ENCODE measurements around the gene HOXD3. TPM values are rescaled to one million over a fixed set of nuclear protein-coding genes. Genes with fewer than 3 reads are reported as not detected.

Gene HOXD3
- total and polyA plus RNA-seq, 9 of the 15 experiments (the other 6 are each of a cell fraction or from before 2014, with no cell fraction given), result not detected

DNA sequence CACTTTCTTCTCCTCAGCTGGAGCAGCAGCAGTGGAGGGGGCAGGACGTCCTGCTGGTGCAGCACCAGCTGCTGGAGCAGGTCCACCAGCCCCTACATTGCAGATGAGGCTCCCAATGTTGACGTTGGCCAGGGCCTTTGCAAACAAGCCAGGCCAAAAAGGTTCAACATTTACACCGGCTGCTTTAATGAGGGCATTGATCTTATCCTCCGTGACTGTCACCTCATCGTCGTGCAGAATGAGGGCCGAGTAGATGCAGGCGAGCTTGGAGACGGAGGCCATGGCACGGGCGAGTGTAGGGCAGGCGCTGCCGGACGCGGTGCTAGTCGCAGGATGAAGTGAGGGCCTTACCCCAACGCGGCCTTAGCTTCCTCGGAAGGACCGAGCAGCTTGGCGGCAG, 43.9 kb downstream of the HOXD3 start (continued):
- TF ChIP-seq, protein P1, sequence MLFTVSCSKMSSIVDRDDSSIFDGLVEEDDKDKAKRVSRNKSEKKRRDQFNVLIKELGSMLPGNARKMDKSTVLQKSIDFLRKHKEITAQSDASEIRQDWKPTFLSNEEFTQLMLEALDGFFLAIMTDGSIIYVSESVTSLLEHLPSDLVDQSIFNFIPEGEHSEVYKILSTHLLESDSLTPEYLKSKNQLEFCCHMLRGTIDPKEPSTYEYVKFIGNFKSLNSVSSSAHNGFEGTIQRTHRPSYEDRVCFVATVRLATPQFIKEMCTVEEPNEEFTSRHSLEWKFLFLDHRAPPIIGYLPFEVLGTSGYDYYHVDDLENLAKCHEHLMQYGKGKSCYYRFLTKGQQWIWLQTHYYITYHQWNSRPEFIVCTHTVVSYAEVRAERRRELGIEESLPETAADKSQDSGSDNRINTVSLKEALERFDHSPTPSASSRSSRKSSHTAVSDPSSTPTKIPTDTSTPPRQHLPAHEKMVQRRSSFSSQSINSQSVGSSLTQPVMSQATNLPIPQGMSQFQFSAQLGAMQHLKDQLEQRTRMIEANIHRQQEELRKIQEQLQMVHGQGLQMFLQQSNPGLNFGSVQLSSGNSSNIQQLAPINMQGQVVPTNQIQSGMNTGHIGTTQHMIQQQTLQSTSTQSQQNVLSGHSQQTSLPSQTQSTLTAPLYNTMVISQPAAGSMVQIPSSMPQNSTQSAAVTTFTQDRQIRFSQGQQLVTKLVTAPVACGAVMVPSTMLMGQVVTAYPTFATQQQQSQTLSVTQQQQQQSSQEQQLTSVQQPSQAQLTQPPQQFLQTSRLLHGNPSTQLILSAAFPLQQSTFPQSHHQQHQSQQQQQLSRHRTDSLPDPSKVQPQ (CRISPR knock-in tag; IDR thresholded peaks at IDR 0.05; ENCODE audit: borderline replicate concordance), result no peak
- TF ChIP-seq FOSL1 (tag; conservative IDR thresholded peaks at IDR 0.05), result no peak
- no peak for TF ChIP-seq RCOR1 (IDR thresholded peaks at IDR 0.05; ENCODE audit: borderline replicate concordance in 1 of 2, low read depth in 2 of 2, low read length in 2 of 2)
- TF ChIP-seq, protein P2, sequence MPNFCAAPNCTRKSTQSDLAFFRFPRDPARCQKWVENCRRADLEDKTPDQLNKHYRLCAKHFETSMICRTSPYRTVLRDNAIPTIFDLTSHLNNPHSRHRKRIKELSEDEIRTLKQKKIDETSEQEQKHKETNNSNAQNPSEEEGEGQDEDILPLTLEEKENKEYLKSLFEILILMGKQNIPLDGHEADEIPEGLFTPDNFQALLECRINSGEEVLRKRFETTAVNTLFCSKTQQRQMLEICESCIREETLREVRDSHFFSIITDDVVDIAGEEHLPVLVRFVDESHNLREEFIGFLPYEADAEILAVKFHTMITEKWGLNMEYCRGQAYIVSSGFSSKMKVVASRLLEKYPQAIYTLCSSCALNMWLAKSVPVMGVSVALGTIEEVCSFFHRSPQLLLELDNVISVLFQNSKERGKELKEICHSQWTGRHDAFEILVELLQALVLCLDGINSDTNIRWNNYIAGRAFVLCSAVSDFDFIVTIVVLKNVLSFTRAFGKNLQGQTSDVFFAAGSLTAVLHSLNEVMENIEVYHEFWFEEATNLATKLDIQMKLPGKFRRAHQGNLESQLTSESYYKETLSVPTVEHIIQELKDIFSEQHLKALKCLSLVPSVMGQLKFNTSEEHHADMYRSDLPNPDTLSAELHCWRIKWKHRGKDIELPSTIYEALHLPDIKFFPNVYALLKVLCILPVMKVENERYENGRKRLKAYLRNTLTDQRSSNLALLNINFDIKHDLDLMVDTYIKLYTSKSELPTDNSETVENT (CRISPR knock-in tag; IDR thresholded peaks at IDR 0.05), result no peak

DNA sequence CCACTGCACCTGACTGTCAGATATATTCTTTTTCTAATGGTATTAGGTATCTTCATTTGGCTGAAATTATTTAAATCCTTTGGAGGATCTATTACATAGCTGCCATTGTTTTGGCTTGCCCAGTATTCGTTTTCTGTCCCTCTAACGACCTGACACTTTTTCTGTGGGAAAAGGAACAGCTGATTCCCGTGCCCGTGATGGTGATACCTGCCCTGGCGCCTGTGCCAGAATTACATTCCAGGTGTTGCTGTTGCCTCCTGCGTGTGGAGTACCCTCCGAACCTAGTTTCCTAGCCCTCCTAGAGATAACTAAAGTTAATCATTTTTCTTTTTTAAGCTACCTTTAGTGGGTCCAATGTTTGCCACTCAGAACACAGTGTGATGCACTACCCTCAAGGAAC, 45.4 kb downstream of the HOXD3 start:
- intact Hi-C loops (cut with micrococcal nuclease), result no loop called here
- no peaks in the 10 kb centered on the region for H3K79me2 ChIP-seq (ENCODE audit: control insufficient read depth, insufficient read depth, low read length)
- CTCF ChIA-PET (ENCODE audit: low intra/inter-chr PET ratio), result no interaction called here
- H3K4me3 ChIP-seq, result no peak overlapping the region
- H3K27ac ChIP-seq (ENCODE audit: extremely low read depth, low read depth, low read length), result no peak overlapping the region
- in situ Hi-C loops (cut with MboI), result no loop called here
- peaks cover 0 to 3% of the 10 kb centered on the region in 2 experiments; a peak in 1 of 5 replicates for H3K4me1 ChIP-seq (replicated peaks in 1 of 2; ENCODE audit: control insufficient read depth in 2 of 2, insufficient read depth in 2 of 2, low read length in 2 of 2)
- WGBS (ENCODE audit: insufficient coverage, low coverage, missing lambda C conversion rate), result under 1% methylated on average over 7 of the region's 7 CpGs
- no peaks in the 10 kb centered on the region for H3K36me3 ChIP-seq (ENCODE audit: control insufficient read depth, insufficient read depth, low read length)
- H3K4me2 ChIP-seq (ENCODE audit: insufficient read depth, low read length), result no peak overlapping the region
- DNase-seq (ENCODE audit: extremely low read depth in 1 of 4, low spot score in 3 of 4) (no peak), ATAC-seq (no peak), FAIRE-seq (no peak)
- H3K9me3 ChIP-seq (replicated peaks; ENCODE audit: control insufficient read depth, insufficient read depth, low read depth, low read length), result no peaks in the 10 kb centered on the region
- BruUV-seq (replicated peaks), result no TSS peak
- no peaks in the 10 kb centered on the region for H3K9me1 ChIP-seq (ENCODE audit: control insufficient read depth, insufficient read depth, low read length)
- POLR2A ChIA-PET, result no interaction called here
- H4K20me1 ChIP-seq (replicated peaks; ENCODE audit: control insufficient read depth, insufficient read depth, low read length), result no peaks in the 10 kb centered on the region
- peaks cover 2 to 9% of the 10 kb centered on the region in 2 experiments; a peak in 2 of 5 replicates for H3K27me3 ChIP-seq (ENCODE audit: control insufficient read depth in 2 of 2, insufficient read depth in 2 of 2, low read length in 2 of 2)
- H3K9ac ChIP-seq (ENCODE audit: insufficient read depth in 1 of 2, low read depth in 2 of 2, low read length in 2 of 2), result no peak overlapping the region
- H2AFZ ChIP-seq (ENCODE audit: low read depth, low read length), result no peak overlapping the region
- TF ChIP-seq, protein P3, sequence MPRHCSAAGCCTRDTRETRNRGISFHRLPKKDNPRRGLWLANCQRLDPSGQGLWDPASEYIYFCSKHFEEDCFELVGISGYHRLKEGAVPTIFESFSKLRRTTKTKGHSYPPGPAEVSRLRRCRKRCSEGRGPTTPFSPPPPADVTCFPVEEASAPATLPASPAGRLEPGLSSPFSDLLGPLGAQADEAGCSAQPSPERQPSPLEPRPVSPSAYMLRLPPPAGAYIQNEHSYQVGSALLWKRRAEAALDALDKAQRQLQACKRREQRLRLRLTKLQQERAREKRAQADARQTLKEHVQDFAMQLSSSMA (CRISPR knock-in tag; IDR thresholded peaks at IDR 0.05), result no peak
- TF ChIP-seq, protein P4, sequence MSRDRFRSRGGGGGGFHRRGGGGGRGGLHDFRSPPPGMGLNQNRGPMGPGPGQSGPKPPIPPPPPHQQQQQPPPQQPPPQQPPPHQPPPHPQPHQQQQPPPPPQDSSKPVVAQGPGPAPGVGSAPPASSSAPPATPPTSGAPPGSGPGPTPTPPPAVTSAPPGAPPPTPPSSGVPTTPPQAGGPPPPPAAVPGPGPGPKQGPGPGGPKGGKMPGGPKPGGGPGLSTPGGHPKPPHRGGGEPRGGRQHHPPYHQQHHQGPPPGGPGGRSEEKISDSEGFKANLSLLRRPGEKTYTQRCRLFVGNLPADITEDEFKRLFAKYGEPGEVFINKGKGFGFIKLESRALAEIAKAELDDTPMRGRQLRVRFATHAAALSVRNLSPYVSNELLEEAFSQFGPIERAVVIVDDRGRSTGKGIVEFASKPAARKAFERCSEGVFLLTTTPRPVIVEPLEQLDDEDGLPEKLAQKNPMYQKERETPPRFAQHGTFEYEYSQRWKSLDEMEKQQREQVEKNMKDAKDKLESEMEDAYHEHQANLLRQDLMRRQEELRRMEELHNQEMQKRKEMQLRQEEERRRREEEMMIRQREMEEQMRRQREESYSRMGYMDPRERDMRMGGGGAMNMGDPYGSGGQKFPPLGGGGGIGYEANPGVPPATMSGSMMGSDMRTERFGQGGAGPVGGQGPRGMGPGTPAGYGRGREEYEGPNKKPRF (IDR thresholded peaks at IDR 0.05; ENCODE audit: low read depth, low read length), result no peak
- TF ChIP-seq SRSF7 (optimal IDR thresholded peaks at IDR 0.05; ENCODE audit: low read depth, low read length), result no peak
- TF ChIP-seq ZNF24 (IDR thresholded peaks at IDR 0.05), result no peak
- no peak for TF ChIP-seq FOXA3 (CRISPR knock-in tag; conservative IDR thresholded peaks at IDR 0.05 in 1 of 2, IDR thresholded peaks at IDR 0.05 in 1 of 2)
- TF ChIP-seq CREBBP (IDR thresholded peaks at IDR 0.05; ENCODE audit: low read depth, low read length), result no peak
- TF ChIP-seq ARHGAP35 (IDR thresholded peaks at IDR 0.05; ENCODE audit: partially characterized antibody), result no peak
- TF ChIP-seq, protein P5, sequence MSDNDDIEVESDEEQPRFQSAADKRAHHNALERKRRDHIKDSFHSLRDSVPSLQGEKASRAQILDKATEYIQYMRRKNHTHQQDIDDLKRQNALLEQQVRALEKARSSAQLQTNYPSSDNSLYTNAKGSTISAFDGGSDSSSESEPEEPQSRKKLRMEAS (CRISPR knock-in tag; IDR thresholded peaks at IDR 0.05), result no peak
- no peak for TF ChIP-seq MYNN (IDR thresholded peaks at IDR 0.05)
- no peak for TF ChIP-seq MYNN (CRISPR knock-in tag; IDR thresholded peaks at IDR 0.05)

Data from K562 (cell line).